Loucy (cell line): ENCODE results near the gene PCDH10.

ENCODE experiments used
- H2AFZ ChIP-seq: fragments of 200-600 bp; sonication (generic); 2 replicates; pipeline ENCODE4 v1.6.0; 2016; ENCODE audit warnings: antibody characterized with exemption, mild to moderate bottlenecking, low read length, moderate library complexity
- H3F3A ChIP-seq: fragments of 200-600 bp; 2 replicates; pipeline ENCODE4 v1.6.0; 2016; ENCODE audit warnings: antibody characterized with exemption, low read depth, mild to moderate bottlenecking
- H3K27me3 ChIP-seq: fragments of 200-600 bp; sonication (generic); 2 replicates; pipeline ENCODE4 v1.6.1; 2014; ENCODE audit warnings: low read length, mild to moderate bottlenecking; ENCODE audit not compliant: insufficient read depth, poor library complexity, severe bottlenecking
- H3K36me3 ChIP-seq: fragments of 200-600 bp; sonication (generic); 2 replicates; pipeline ENCODE4 v1.6.1; 2016; ENCODE audit warnings: low read length; ENCODE audit not compliant: insufficient read depth
- H3K4me1 ChIP-seq: fragments of 200-600 bp; sonication (generic); 2 replicates; pipeline ENCODE4 v1.5.1; 2014; ENCODE audit warnings: low read length, mild to moderate bottlenecking; ENCODE audit not compliant: insufficient read depth, poor library complexity, severe bottlenecking
- H3K4me2 ChIP-seq: fragments of 200-600 bp; sonication (generic); 2 replicates; pipeline ENCODE4 v1.6.0; 2014; ENCODE audit warnings: antibody characterized with exemption, low read length, low read depth, mild to moderate bottlenecking; ENCODE audit not compliant: poor library complexity, severe bottlenecking
- H3K4me3 ChIP-seq: fragments of 200-600 bp; sonication (generic); 2 replicates; pipeline ENCODE4 v1.5.1; 2014; ENCODE audit warnings: low read length, mild to moderate bottlenecking, mixed read lengths; ENCODE audit not compliant: poor library complexity, severe bottlenecking
- H3K79me2 ChIP-seq: fragments of 200-600 bp; sonication (generic); 2 replicates; pipeline ENCODE4 v1.6.1; 2014; ENCODE audit warnings: low read length; ENCODE audit not compliant: insufficient read depth
- H3K9ac ChIP-seq: fragments of 200-600 bp; sonication (generic); 2 replicates; pipeline ENCODE4 v1.6.0; 2014; ENCODE audit warnings: mild to moderate bottlenecking, low read depth, low read length, moderate library complexity; ENCODE audit not compliant: poor library complexity, severe bottlenecking
- H3K9me2 ChIP-seq: fragments of 200-600 bp; sonication (generic); replicated peaks from 2 replicates; pipeline ENCODE4 v1.6.1; 2016; ENCODE audit warnings: low read depth, low read length, mixed read lengths
- H3K9me3 ChIP-seq: fragments of 200-600 bp; sonication (generic); 2 replicates; pipeline ENCODE4 v1.6.1; 2014; ENCODE audit warnings: mild to moderate bottlenecking, antibody characterized with exemption, low read length, low read depth; ENCODE audit not compliant: insufficient read depth
- H4K20me1 ChIP-seq: fragments of 200-600 bp; sonication (generic); 2 replicates; pipeline ENCODE4 v1.6.0; 2014; ENCODE audit warnings: antibody characterized with exemption, low read length, mild to moderate bottlenecking; ENCODE audit not compliant: insufficient read depth, poor library complexity, severe bottlenecking
- CTCF ChIP-seq: fragments of 200-600 bp; sonication (generic); conservative IDR thresholded peaks from 2 replicates; pipeline ENCODE4 v1.5.1; 2014; ENCODE audit warnings: mild to moderate bottlenecking, antibody characterized with exemption, low read length
- EZH2phosphoT487 ChIP-seq: fragments of 200-600 bp; IDR thresholded peaks from 2 replicates; pipeline ENCODE4 v1.6.1; 2018; ENCODE audit warnings: antibody characterized with exemption, mild to moderate bottlenecking, moderate library complexity, borderline replicate concordance

The PCDH10 gene

GRCh38 chr4:133186210-133186609 lies 37.1 kb downstream of the PCDH10 start:
- Histone ChIP-seq H3K27me3 (no peaks in the 10 kb centered on the region), H3K4me1 (no peaks in the 10 kb centered on the region), H3K36me3 (no peaks in the 10 kb centered on the region), H4K20me1 (no peaks in the 10 kb centered on the region), H3F3A (no peaks in the 10 kb centered on the region), H3K9me2 (no peaks in the 10 kb centered on the region), H3K79me2 (no peaks in the 10 kb centered on the region), H2AFZ (no peak overlapping the region), H3K4me3 (no peak overlapping the region), H3K9me3 (no peaks in the 10 kb centered on the region), H3K4me2 (no peak overlapping the region), H3K9ac (no peak overlapping the region)
- no peak for TF ChIP-seq EZH2phosphoT487
- no peak for TF ChIP-seq CTCF

GRCh38 chr4:133186845-133187244 lies 37.8 kb downstream of the PCDH10 start:
- Histone ChIP-seq H3K79me2 (no peaks in the 10 kb centered on the region), H3K4me2 (no peak overlapping the region), H3F3A (no peaks in the 10 kb centered on the region), H4K20me1 (no peaks in the 10 kb centered on the region), H2AFZ (no peak overlapping the region), H3K4me1 (no peaks in the 10 kb centered on the region), H3K9me3 (no peaks in the 10 kb centered on the region), H3K27me3 (no peaks in the 10 kb centered on the region), H3K9me2 (no peaks in the 10 kb centered on the region), H3K9ac (no peak overlapping the region), H3K36me3 (no peaks in the 10 kb centered on the region), H3K4me3 (no peak overlapping the region)
- TF ChIP-seq CTCF (no peak), EZH2phosphoT487 (no peak)

GRCh38 chr4:133188433-133189146 lies 39.5 kb downstream of the PCDH10 start:
- TF ChIP-seq EZH2phosphoT487, result no peak
- no peak for TF ChIP-seq CTCF
- Histone ChIP-seq H3K4me3 (no peak overlapping the region), H2AFZ (no peak overlapping the region)

More at GRCh38 chr4:133188433-133189146, 39.5 kb downstream of the PCDH10 start:
- Histone ChIP-seq H3K27me3 (no peaks in the 10 kb centered on the region), H3K4me1 (no peaks in the 10 kb centered on the region), H3K9ac (no peak overlapping the region), H3K79me2 (no peaks in the 10 kb centered on the region), H3K9me2 (no peaks in the 10 kb centered on the region), H3F3A (no peaks in the 10 kb centered on the region), H3K4me2 (no peak overlapping the region), H3K36me3 (no peaks in the 10 kb centered on the region), H4K20me1 (no peaks in the 10 kb centered on the region), H3K9me3 (no peaks in the 10 kb centered on the region)
